WI38 (cell line): Measurements from ENCODE around the gene TTC3.

ENCODE experiments used
- H3K4me3 ChIP-seq: 2 replicates; pipeline ENCODE4 v1.5.1; 2011; ENCODE audit warnings: low read depth, mild to moderate bottlenecking, control low read depth, low read length
- TF ChIP-seq, protein P1 (sequence below): IDR thresholded peaks from 2 replicates; pipeline ENCODE4 v1.5.1; 2012; ENCODE audit warnings: low read depth, mild to moderate bottlenecking, control low read depth, low read length

The TTC3 gene

GRCh38 chr21:37153935-37154350 lies 80.9 kb downstream of the TTC3 start:
- TF ChIP-seq, protein P1, sequence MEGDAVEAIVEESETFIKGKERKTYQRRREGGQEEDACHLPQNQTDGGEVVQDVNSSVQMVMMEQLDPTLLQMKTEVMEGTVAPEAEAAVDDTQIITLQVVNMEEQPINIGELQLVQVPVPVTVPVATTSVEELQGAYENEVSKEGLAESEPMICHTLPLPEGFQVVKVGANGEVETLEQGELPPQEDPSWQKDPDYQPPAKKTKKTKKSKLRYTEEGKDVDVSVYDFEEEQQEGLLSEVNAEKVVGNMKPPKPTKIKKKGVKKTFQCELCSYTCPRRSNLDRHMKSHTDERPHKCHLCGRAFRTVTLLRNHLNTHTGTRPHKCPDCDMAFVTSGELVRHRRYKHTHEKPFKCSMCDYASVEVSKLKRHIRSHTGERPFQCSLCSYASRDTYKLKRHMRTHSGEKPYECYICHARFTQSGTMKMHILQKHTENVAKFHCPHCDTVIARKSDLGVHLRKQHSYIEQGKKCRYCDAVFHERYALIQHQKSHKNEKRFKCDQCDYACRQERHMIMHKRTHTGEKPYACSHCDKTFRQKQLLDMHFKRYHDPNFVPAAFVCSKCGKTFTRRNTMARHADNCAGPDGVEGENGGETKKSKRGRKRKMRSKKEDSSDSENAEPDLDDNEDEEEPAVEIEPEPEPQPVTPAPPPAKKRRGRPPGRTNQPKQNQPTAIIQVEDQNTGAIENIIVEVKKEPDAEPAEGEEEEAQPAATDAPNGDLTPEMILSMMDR = no peak
- no peak overlapping the region for H3K4me3 ChIP-seq

GRCh38 chr21:37155186-37155585 lies 82.1 kb downstream of the TTC3 start:
- TF ChIP-seq, protein P1 = no peak
- H3K4me3 ChIP-seq = no peak overlapping the region

DNA sequence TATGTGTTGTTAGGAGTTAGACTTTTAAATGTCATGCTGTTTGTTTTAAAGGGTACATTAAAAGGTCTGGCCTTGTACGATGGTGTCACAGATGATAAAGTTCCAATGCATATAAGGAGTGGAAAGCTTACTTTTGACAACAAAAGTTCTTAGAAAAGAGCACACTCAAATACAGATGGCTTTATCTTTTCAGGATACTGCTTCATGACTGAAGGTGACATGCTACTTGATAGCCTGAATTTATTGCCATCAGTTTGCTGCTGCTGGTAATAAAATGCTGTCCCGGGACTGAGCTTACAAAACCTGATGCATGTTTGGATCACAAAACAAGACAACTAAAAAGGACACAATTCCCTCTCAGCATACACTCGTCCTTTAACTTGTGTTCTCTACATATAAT lies 84.9 kb downstream of the TTC3 start:
- TF ChIP-seq, protein P1 = no peak
- no peak overlapping the region for H3K4me3 ChIP-seq

GRCh38 chr21:37159053-37159776 lies 86.2 kb downstream of the TTC3 start:
- H3K4me3 ChIP-seq = no peak overlapping the region
- TF ChIP-seq, protein P1 = no peak

DNA sequence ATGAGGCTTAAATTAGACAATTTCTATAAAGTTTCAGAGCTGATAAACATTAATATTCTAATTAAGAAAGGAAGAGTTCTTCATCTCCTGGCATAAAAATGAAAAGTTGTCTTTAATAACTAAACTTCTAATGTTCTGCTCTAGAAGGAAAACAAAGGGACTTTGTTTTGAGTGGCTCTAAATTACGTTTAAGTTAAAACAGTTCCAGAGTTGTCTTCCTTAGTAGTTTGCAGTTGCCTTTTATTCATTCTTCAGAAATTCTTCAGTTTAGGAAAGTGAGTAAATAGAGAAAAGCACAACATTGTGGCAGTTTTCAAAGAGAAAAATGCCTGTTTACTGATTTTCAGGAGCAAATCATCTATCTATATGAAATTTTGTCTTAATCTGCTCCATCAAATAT lies 86.9 kb downstream of the TTC3 start:
- TF ChIP-seq, protein P1 = no peak

DNA sequence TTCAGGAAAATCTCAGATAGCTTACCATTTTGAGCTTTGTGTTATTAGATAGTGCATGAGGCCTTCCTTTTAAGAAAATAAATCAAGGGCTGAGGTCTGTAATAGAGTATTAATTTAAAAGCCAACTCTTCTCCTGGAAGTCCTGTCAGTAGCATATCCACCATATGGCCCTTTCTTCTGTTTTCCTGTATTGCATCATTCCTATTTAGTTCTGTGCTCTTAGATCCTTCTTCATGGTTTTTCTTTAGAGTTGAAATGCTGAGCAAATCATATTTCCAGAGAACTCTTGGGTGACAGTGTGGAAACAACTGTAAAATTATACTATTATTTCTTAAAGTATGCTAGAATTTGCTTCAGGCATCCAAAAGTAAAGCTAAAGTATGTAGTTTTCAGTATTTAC lies 91.7 kb downstream of the TTC3 start:
- no peak overlapping the region for H3K4me3 ChIP-seq
- TF ChIP-seq, protein P1 = no peak

More for the DNA sequence above, 86.9 kb downstream of the TTC3 start:
- no peak overlapping the region for H3K4me3 ChIP-seq

- no peak overlapping the region for H3K4me3 ChIP-seq
- TF ChIP-seq, protein P1 = no peak
These were observed 92.5 kb downstream of the TTC3 start for GRCh38 chr21:37165586-37165985.
